Karpas-422 (cell line): ENCODE data around the gene SEPTIN10. TPM values are rescaled to one million over a fixed set of nuclear protein-coding genes. Genes with fewer than 3 reads are reported as not detected.

Source experiments
- DNase-seq: peaks from one replicate; pipeline ENCODE4 v3.0.0-alpha.2; 2015
- H2AFZ ChIP-seq: fragments of 200-600 bp; sonication (generic); 2 replicates; pipeline ENCODE4 v1.6.1; 2014; ENCODE audit warnings: antibody characterized with exemption, low read length, mixed read lengths
- H3K27ac ChIP-seq: fragments of 200-600 bp; sonication (generic); 2 replicates; pipeline ENCODE4 v1.5.1; 2014; ENCODE audit warnings: mild to moderate bottlenecking, low read length, moderate library complexity
- H3K27me3 ChIP-seq: fragments of 200-600 bp; sonication (generic); 2 replicates; pipeline ENCODE4 v1.6.1; 2014; ENCODE audit warnings: low read length, mixed read lengths
- H3K36me3 ChIP-seq: fragments of 200-600 bp; sonication (generic); 2 replicates; pipeline ENCODE4 v1.6.1; 2014; ENCODE audit warnings: low read length, mixed read lengths; ENCODE audit not compliant: insufficient read depth
- H3K4me1 ChIP-seq: fragments of 200-600 bp; sonication (generic); 2 replicates; pipeline ENCODE4 v1.6.1; 2014; ENCODE audit warnings: mild to moderate bottlenecking, low read length, mixed read lengths
- H3K4me2 ChIP-seq: fragments of 200-600 bp; sonication (generic); 2 replicates; pipeline ENCODE4 v1.6.1; 2014; ENCODE audit warnings: low read length, low read depth, mild to moderate bottlenecking; ENCODE audit not compliant: poor library complexity, severe bottlenecking
- H3K4me3 ChIP-seq: fragments of 200-600 bp; sonication (generic); 2 replicates; pipeline ENCODE4 v1.5.1; 2014; ENCODE audit warnings: mild to moderate bottlenecking, antibody characterized with exemption, low read length, mixed read lengths
- H3K79me2 ChIP-seq: fragments of 200-600 bp; sonication (generic); 2 replicates; pipeline ENCODE4 v1.6.1; 2014; ENCODE audit warnings: mild to moderate bottlenecking, low read length, mixed read lengths
- H3K9ac ChIP-seq: fragments of 200-600 bp; sonication (generic); 2 replicates; pipeline ENCODE4 v1.6.0; 2014; ENCODE audit warnings: low read length
- H3K9me2 ChIP-seq: fragments of 200-600 bp; sonication (generic), shearing (Covaris generic); replicated peaks from 2 replicates; pipeline ENCODE4 v1.6.0; 2014; ENCODE audit warnings: mild to moderate bottlenecking, low read length, moderate library complexity; ENCODE audit not compliant: insufficient read depth
- H3K9me3 ChIP-seq: fragments of 300-700, 200-600 bp; sonication (generic); 2 replicates; pipeline ENCODE4 v1.6.1; 2014; ENCODE audit warnings: low read length, mixed read lengths
- H4K20me1 ChIP-seq: fragments of 200-600 bp; sonication (generic); 2 replicates; pipeline ENCODE4 v1.6.1; 2014; ENCODE audit warnings: mild to moderate bottlenecking, antibody characterized with exemption, low read length, low read depth; ENCODE audit not compliant: insufficient read depth
- total RNA-seq: library from RNA; depleted of rRNA; stranded (reverse); fragments of >200 nt; shearing (Covaris generic); gene quantifications from 2 replicates; pipeline ENCODE4 v1.2.3, GENCODE V29; 2014; ENCODE audit warnings: low replicate concordance; rRNA removed

SEPTIN10 gene
- not detected in 2 replicates for total RNA-seq

- no peaks in the 10 kb centered on the region for H4K20me1 ChIP-seq
- no peaks in the 10 kb centered on the region for H3K36me3 ChIP-seq
- no peak within 1 kb of the TSS for H3K27ac ChIP-seq
- H3K4me2 ChIP-seq, result no peak within 1 kb of the TSS
- no peak for DNase-seq
- no peaks in the 10 kb centered on the region for H3K27me3 ChIP-seq
- no peak within 1 kb of the TSS for H3K9ac ChIP-seq
- H3K9me2 ChIP-seq, result no peaks in the 10 kb centered on the region
- no peak within 1 kb of the TSS for H2AFZ ChIP-seq
- H3K4me1 ChIP-seq, result no peaks in the 10 kb centered on the region
- no peaks in the 10 kb centered on the region for H3K9me3 ChIP-seq
- H3K4me3 ChIP-seq, result no peak within 1 kb of the TSS
- no peaks in the 10 kb centered on the region for H3K79me2 ChIP-seq
Measured at GRCh38 chr2:109613922-109614714, at the start of gene SEPTIN10, which contains the start of gene SOWAHC. SEPTIN10 (minus strand) TSS chr2:109613966; CDS start chr2:109613827, 139 bp downstream. SOWAHC (plus strand) TSS chr2:109614364; CDS start chr2:109614490, 126 bp downstream.

DNA sequence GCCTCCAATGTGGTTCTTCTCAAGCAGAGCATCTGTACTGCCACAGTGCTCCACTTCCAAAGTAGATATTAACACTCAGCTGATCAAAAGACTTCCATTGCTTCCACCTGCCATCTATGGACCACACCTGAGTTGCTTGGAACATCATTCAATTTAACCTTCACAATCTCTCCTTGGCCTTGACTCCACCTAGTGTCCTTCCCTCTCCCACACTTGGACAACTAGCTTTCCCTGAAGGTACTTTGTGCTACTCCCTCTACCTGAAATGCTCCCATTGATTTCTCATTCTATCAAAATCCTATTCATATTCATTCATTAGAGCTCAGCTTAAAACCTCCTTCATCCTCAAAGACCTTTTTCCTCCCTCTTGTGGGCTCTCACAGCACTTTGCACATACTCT, 49.1 kb upstream of the SEPTIN10 start:
- Histone ChIP-seq H3K4me3 (no peak overlapping the region), H3K79me2 (no peaks in the 10 kb centered on the region), H2AFZ (no peak overlapping the region), H3K9me3 (no peaks in the 10 kb centered on the region), H3K36me3 (no peaks in the 10 kb centered on the region), H4K20me1 (no peaks in the 10 kb centered on the region), H3K9me2 (no peaks in the 10 kb centered on the region), H3K9ac (no peak overlapping the region), H3K4me1 (no peaks in the 10 kb centered on the region), H3K4me2 (no peak overlapping the region), H3K27ac (no peak overlapping the region), H3K27me3 (no peaks in the 10 kb centered on the region)
- DNase-seq, result no peak

GRCh38 chr2:109660046-109660860, 46.5 kb upstream of the SEPTIN10 start:
- H3K9me3 ChIP-seq, result no peaks in the 10 kb centered on the region
- H3K4me1 ChIP-seq, result no peaks in the 10 kb centered on the region
- H3K4me3 ChIP-seq, result no peak overlapping the region
- H3K4me2 ChIP-seq, result no peak overlapping the region
- no peaks in the 10 kb centered on the region for H3K79me2 ChIP-seq
- H2AFZ ChIP-seq, result no peak overlapping the region
- no peaks in the 10 kb centered on the region for H3K36me3 ChIP-seq
- H3K9ac ChIP-seq, result no peak overlapping the region
- H4K20me1 ChIP-seq, result no peaks in the 10 kb centered on the region
- no peaks in the 10 kb centered on the region for H3K9me2 ChIP-seq
- H3K27ac ChIP-seq, result no peak overlapping the region
- DNase-seq, result peak; percentile 45
- H3K27me3 ChIP-seq, result no peaks in the 10 kb centered on the region

DNA sequence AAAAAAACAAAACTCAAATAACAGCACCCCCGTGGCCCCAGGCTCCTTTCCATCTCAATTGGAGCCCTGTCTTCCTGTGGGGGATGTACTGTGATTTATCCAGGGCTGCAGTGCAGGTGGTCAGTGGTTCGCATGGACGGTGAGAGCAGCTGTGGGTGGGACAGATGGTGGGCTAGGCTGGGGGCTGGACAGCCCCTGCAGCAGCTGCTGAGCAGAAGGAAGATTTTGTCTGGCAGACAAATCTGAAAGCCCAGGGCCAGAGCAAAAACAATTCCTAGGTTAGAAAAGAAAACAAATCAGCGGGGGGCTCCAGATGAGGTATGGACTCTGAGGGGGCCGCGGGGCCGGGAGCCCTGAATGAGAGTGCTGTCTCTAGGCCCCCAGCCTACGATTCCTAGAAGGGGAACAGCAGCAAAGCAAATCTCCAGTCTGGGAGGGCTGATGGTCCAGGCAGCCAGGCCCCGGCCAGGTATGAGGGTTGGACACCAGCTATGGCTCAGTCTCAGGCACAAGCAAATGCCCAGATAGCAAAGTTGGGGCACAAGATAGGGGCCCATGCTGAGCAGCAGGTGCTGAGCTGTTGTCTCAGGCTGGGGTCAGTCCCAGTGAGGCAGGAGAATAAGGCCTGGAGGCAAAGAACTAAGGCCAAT, 45.8 kb upstream of the SEPTIN10 start:
- H4K20me1 ChIP-seq, result no peaks in the 10 kb centered on the region
- no peaks in the 10 kb centered on the region for H3K9me3 ChIP-seq
- no peaks in the 10 kb centered on the region for H3K27me3 ChIP-seq
- H3K4me3 ChIP-seq, result no peak overlapping the region
- no peak overlapping the region for H3K4me2 ChIP-seq
- no peak overlapping the region for H2AFZ ChIP-seq
- H3K36me3 ChIP-seq, result no peaks in the 10 kb centered on the region
- H3K27ac ChIP-seq, result no peak overlapping the region
- no peak overlapping the region for H3K9ac ChIP-seq
- no peaks in the 10 kb centered on the region for H3K9me2 ChIP-seq
- H3K79me2 ChIP-seq, result no peaks in the 10 kb centered on the region
- DNase-seq, result no peak
- no peaks in the 10 kb centered on the region for H3K4me1 ChIP-seq

GRCh38 chr2:109655287-109655686, 41.5 kb upstream of the SEPTIN10 start:
- Histone ChIP-seq H3K4me1 (no peaks in the 10 kb centered on the region), H3K9ac (no peak overlapping the region), H3K27ac (no peak overlapping the region), H3K9me3 (no peaks in the 10 kb centered on the region), H3K4me2 (no peak overlapping the region), H3K79me2 (no peaks in the 10 kb centered on the region), H3K9me2 (no peaks in the 10 kb centered on the region), H3K27me3 (no peaks in the 10 kb centered on the region), H3K36me3 (no peaks in the 10 kb centered on the region), H3K4me3 (no peak overlapping the region), H2AFZ (no peak overlapping the region), H4K20me1 (no peaks in the 10 kb centered on the region)
- no peak for DNase-seq

- Histone ChIP-seq H3K9me2 (no peaks in the 10 kb centered on the region), H3K27me3 (no peaks in the 10 kb centered on the region), H3K9ac (no peak overlapping the region), H3K27ac (no peak overlapping the region), H3K9me3 (no peaks in the 10 kb centered on the region), H3K79me2 (no peaks in the 10 kb centered on the region), H3K4me2 (no peak overlapping the region), H3K4me3 (no peak overlapping the region), H2AFZ (no peak overlapping the region), H3K4me1 (no peaks in the 10 kb centered on the region), H4K20me1 (no peaks in the 10 kb centered on the region), H3K36me3 (no peaks in the 10 kb centered on the region)
- no peak for DNase-seq
Measured at GRCh38 chr2:109654326-109655050, 40.7 kb upstream of the SEPTIN10 start.

- Histone ChIP-seq H3K79me2 (no peaks in the 10 kb centered on the region), H3K4me3 (no peak overlapping the region), H3K27ac (no peak overlapping the region), H3K9me3 (no peaks in the 10 kb centered on the region), H3K4me1 (no peaks in the 10 kb centered on the region), H3K36me3 (no peaks in the 10 kb centered on the region), H3K4me2 (no peak overlapping the region), H2AFZ (no peak overlapping the region), H3K27me3 (no peaks in the 10 kb centered on the region), H3K9me2 (no peaks in the 10 kb centered on the region), H3K9ac (no peak overlapping the region), H4K20me1 (no peaks in the 10 kb centered on the region)
- no peak for DNase-seq
Measured at GRCh38 chr2:109649736-109650695, 36.2 kb upstream of the SEPTIN10 start.
